ENCODE results near the gene SRGAP1. TPM values are rescaled to one million over a fixed set of nuclear protein-coding genes. Genes with fewer than 3 reads are reported as not detected.
"Not testable (repeated sequence)": the region's sequence is repeated elsewhere in the genome, so short reads cannot be mapped to it uniquely, and the experiment has no call there.

SRGAP1 gene
- total RNA-seq, 4 donors from 2014 or later = 13.1 to 81.5 (median 22.4) TPM

DNA sequence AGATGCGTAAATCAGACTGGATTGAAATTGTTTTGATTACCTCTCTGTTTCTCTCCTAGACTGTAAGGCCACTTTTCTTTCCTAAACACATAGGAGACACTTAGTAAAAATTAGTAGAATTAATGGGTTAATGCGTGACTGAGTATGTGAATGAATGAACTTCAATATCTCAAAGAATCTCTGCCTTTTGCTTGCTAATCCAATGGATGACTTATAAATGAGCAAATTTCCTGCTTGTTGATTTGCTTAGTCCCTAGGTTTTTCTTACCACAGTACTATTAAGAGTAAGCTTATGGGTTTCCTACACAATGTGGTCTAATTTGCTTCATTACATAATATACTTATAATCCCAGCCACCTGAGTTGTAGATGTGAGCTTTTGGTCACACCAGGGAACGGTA, 164.1 kb downstream of the SRGAP1 start:
- no peaks in the 10 kb centered on the region for H3K36me3 ChIP-seq
- H3K27me3 ChIP-seq = no peaks in the 10 kb centered on the region
- TF ChIP-seq POLR2A (IDR thresholded peaks at IDR 0.05) = no peak
- no peak for TF ChIP-seq EP300 (IDR thresholded peaks at IDR 0.05)
- no peaks in the 10 kb centered on the region for H3K4me1 ChIP-seq
- WGBS, 2 donors = 73 to 97% methylated on average over 3 of the region's 3 CpGs
- H3K9me3 ChIP-seq = no peaks in the 10 kb centered on the region
- no peak for DNase-seq (ENCODE audit: low spot score in 2 of 2)
- H3K4me3 ChIP-seq = no peak overlapping the region
- no peak overlapping the region for H3K27ac ChIP-seq

GRCh38 chr12:64009321-64010068, 165.0 kb downstream of the SRGAP1 start:
- no peak overlapping the region for H3K27ac ChIP-seq

GRCh38 chr12:64010069-64010686, 165.7 kb downstream of the SRGAP1 start:
- TF ChIP-seq EP300 (IDR thresholded peaks at IDR 0.05) (no peak), POLR2A (IDR thresholded peaks at IDR 0.05) (no peak), CTCF (IDR thresholded peaks at IDR 0.05) (no peak)
- no peaks in the 10 kb centered on the region for H3K9me3 ChIP-seq

More at GRCh38 chr12:64009321-64010068, 165.0 kb downstream of the SRGAP1 start:
- H3K36me3 ChIP-seq = no peaks in the 10 kb centered on the region
- H3K4me1 ChIP-seq = no peaks in the 10 kb centered on the region
- no peak for DNase-seq (ENCODE audit: low spot score in 2 of 2)
- WGBS, 2 donors = 90 to 96% methylated on average over 4 of the region's 4 CpGs
- no peaks in the 10 kb centered on the region for H3K27me3 ChIP-seq
- H3K9me3 ChIP-seq = no peaks in the 10 kb centered on the region
- H3K4me3 ChIP-seq = no peak overlapping the region
- TF ChIP-seq EP300 (IDR thresholded peaks at IDR 0.05) = no peak
- no peak for TF ChIP-seq CTCF (IDR thresholded peaks at IDR 0.05)
- TF ChIP-seq POLR2A (IDR thresholded peaks at IDR 0.05) = no peak

DNA sequence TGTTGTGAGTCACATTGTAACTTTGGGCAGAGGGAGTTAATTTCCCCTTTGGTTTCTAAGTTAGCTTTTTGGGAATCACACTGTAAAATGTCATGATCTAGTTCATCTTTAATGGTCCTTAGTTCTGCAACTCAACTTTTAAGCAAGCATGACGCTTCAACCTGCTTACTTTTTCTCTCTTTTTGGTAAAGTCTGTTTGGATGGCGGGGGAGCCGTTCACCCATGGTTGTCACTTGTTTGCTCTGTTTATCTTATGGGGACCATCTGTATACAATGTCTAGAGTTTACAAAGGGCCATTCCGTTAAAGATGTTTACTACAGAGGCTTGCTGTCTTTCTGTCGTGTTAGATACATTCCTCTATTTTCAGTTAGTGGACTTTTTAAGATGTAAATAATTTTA, 172.0 kb downstream of the SRGAP1 start:
- H3K27ac ChIP-seq = no peak overlapping the region
- no peak overlapping the region for H3K4me3 ChIP-seq
- no peaks in the 10 kb centered on the region for H3K27me3 ChIP-seq
- TF ChIP-seq POLR2A (IDR thresholded peaks at IDR 0.05) = no peak
- TF ChIP-seq EP300 (IDR thresholded peaks at IDR 0.05) = no peak
- TF ChIP-seq CTCF (IDR thresholded peaks at IDR 0.05) = no peak
- H3K9me3 ChIP-seq = no peaks in the 10 kb centered on the region
- peaks cover 0 to 6% (median 0%) of the 10 kb centered on the region in 3 donors for H3K36me3 ChIP-seq
- WGBS, 2 donors = 83 to 87% methylated on average over 5 of the region's 5 CpGs
- DNase-seq (ENCODE audit: low spot score in 2 of 2) = no peak
- no peaks in the 10 kb centered on the region for H3K4me1 ChIP-seq

More at GRCh38 chr12:64010069-64010686, 165.7 kb downstream of the SRGAP1 start:
- no peaks in the 10 kb centered on the region for H3K27me3 ChIP-seq
- DNase-seq (ENCODE audit: low spot score in 2 of 2) = no peak
- no peaks in the 10 kb centered on the region for H3K36me3 ChIP-seq
- no peak overlapping the region for H3K4me3 ChIP-seq
- H3K4me1 ChIP-seq = no peaks in the 10 kb centered on the region
- H3K27ac ChIP-seq = no peak overlapping the region
- 59 to 71% methylated on average over 4 of the region's 4 CpGs for WGBS, 2 donors

DNA sequence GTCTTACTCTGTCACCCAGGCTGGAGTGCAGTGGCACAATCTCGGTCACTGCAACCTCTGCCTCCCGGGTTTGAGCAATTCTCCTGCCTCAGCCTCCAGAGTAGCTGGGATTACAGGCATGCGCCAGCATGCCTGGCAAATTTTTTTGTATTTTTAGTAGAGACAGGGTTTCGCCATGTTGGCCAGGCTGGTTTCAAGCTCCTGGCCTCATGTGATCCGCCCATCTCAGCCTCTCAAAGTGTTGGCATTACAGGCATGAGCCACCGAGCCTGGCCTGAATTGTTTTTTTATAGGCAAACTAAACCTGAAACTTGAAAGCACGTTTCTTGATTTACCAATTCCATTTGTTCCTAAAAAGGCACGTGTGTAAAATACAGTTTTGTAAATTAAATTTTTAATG, 173.6 kb downstream of the SRGAP1 start:
- H3K4me1 ChIP-seq; H3K27ac ChIP-seq; H3K27me3 ChIP-seq; H3K9me3 ChIP-seq; DNase-seq (ENCODE audit: low spot score in 2 of 2); H3K4me3 ChIP-seq: not testable (repeated sequence)
- 91 to 93% methylated on average over 8 of the region's 8 CpGs for WGBS, 2 donors
- H3K36me3 ChIP-seq = peaks cover 0 to 12% (median 0%) of the 10 kb centered on the region in 3 donors

DNA sequence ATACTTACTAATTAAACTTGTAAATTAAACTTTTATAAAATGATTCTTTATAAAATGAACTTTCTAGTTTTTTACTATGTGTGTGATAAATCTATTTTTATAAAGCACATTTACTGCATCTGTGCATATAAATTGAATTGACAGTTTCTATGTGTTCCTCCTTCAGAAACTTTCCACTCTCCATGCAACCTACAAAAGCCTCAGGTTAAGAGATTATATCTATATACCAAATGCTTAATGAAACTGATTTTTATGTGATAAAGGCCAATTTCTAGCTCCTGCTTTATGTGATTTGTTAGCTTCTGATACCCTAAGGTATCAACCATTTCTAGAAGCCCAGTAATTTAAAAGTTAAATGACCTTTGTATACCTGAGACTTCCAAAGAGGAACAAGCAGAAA, 174.0 kb downstream of the SRGAP1 start:
- Histone ChIP-seq H3K36me3 (peaks cover 0 to 12% (median 0%) of the 10 kb centered on the region in 3 donors), H3K4me3 (no peak overlapping the region), H3K4me1 (no peaks in the 10 kb centered on the region), H3K27ac (no peak overlapping the region), H3K9me3 (no peaks in the 10 kb centered on the region), H3K27me3 (no peaks in the 10 kb centered on the region)
- no peak for TF ChIP-seq EP300 (IDR thresholded peaks at IDR 0.05)
- no peak for TF ChIP-seq POLR2A (IDR thresholded peaks at IDR 0.05)
- no peak for TF ChIP-seq CTCF (IDR thresholded peaks at IDR 0.05)
- DNase-seq (ENCODE audit: low spot score in 2 of 2) = no peak
